ENCODE results near the gene ZNF764.
A peak's percentile ranks its signal among the peaks of the same experiment; 100 is the strongest.
"Not testable (repeated sequence)": the region's sequence is repeated elsewhere in the genome, so short reads cannot be mapped to it uniquely, and the experiment has no call there.

ZNF764 gene

GRCh38 chr16:30557957-30558788 is at the start of gene ZNF764:
Gene ZNF764, minus strand, starts transcription at chr16:30558374. Its CDS starts 192 bp downstream, at chr16:30558182.
- peak; percentile 91 for DNase-seq (ENCODE audit: low spot score)

GRCh38 chr16:30606004-30606403 is 47.8 kb upstream of the ZNF764 start:
- no peak for DNase-seq (ENCODE audit: low spot score)

GRCh38 chr16:30605158-30605557 is 47.0 kb upstream of the ZNF764 start:
- no peak for DNase-seq (ENCODE audit: low spot score)

- DNase-seq (ENCODE audit: low spot score): no peak
Observed at GRCh38 chr16:30604316-30604947, 46.3 kb upstream of the ZNF764 start.

- no peak for DNase-seq (ENCODE audit: low spot score)
Observed at GRCh38 chr16:30603945-30604315, 45.8 kb upstream of the ZNF764 start.

GRCh38 chr16:30602616-30603277 is 44.6 kb upstream of the ZNF764 start:
- no peak for DNase-seq (ENCODE audit: low spot score)

- DNase-seq (ENCODE audit: low spot score): no peak
Observed at GRCh38 chr16:30601966-30602365, 43.8 kb upstream of the ZNF764 start.

- no peak for DNase-seq (ENCODE audit: low spot score)
Observed at GRCh38 chr16:30600929-30601328, 42.8 kb upstream of the ZNF764 start.

- no peak for DNase-seq (ENCODE audit: low spot score)
Observed at GRCh38 chr16:30600215-30600614, 42.0 kb upstream of the ZNF764 start.

GRCh38 chr16:30592871-30593270 is 34.7 kb upstream of the ZNF764 start:
- no peak for DNase-seq (ENCODE audit: low spot score)

- DNase-seq (ENCODE audit: low spot score): not testable (repeated sequence)
Observed at GRCh38 chr16:30590869-30591268, 32.7 kb upstream of the ZNF764 start.

- DNase-seq (ENCODE audit: low spot score): not testable (repeated sequence)
Observed at GRCh38 chr16:30589582-30589981, 31.4 kb upstream of the ZNF764 start.

- no peak for DNase-seq (ENCODE audit: low spot score)
Observed at GRCh38 chr16:30588651-30589050, 30.5 kb upstream of the ZNF764 start.

GRCh38 chr16:30585400-30586191 is 27.4 kb upstream of the ZNF764 start, which contains the start of gene ZNF785:
Gene ZNF785, minus strand, starts transcription at chr16:30585697. Its CDS starts 86 bp downstream, at chr16:30585611.
- DNase-seq (ENCODE audit: low spot score): peak; percentile 93

- no peak for DNase-seq (ENCODE audit: low spot score)
Observed at GRCh38 chr16:30585022-30585399, 26.8 kb upstream of the ZNF764 start.

GRCh38 chr16:30582611-30583340 is 24.6 kb upstream of the ZNF764 start:
- no peak for DNase-seq (ENCODE audit: low spot score)

- DNase-seq (ENCODE audit: low spot score): no peak
Observed at GRCh38 chr16:30581457-30581856, 23.3 kb upstream of the ZNF764 start.

- DNase-seq (ENCODE audit: low spot score): no peak
Observed at GRCh38 chr16:30574678-30575077, 16.5 kb upstream of the ZNF764 start.

GRCh38 chr16:30571445-30572322 is 13.5 kb upstream of the ZNF764 start, which contains the start of gene ZNF688:
Gene ZNF688, minus strand, starts transcription at chr16:30571714. Its CDS starts 85 bp downstream, at chr16:30571629.
- DNase-seq (ENCODE audit: low spot score): peak; percentile 91

Data from D341Med (cell line).